ENCODE data around the gene TAS2R41. TPM values are rescaled to one million over a fixed set of nuclear protein-coding genes. Genes with fewer than 3 reads are reported as not detected.
"Not testable (repeated sequence)": the region's sequence is repeated elsewhere in the genome, so short reads cannot be mapped to it uniquely, and the experiment has no call there.

The TAS2R41 gene
- total RNA-seq, 1 donor from 2014 or later, result not detected

GRCh38 chr7:143460271-143460979, 17.2 kb upstream of the TAS2R41 start:
- no peak overlapping the region for H3K27ac ChIP-seq (replicated peaks)
- TF ChIP-seq, protein P1, sequence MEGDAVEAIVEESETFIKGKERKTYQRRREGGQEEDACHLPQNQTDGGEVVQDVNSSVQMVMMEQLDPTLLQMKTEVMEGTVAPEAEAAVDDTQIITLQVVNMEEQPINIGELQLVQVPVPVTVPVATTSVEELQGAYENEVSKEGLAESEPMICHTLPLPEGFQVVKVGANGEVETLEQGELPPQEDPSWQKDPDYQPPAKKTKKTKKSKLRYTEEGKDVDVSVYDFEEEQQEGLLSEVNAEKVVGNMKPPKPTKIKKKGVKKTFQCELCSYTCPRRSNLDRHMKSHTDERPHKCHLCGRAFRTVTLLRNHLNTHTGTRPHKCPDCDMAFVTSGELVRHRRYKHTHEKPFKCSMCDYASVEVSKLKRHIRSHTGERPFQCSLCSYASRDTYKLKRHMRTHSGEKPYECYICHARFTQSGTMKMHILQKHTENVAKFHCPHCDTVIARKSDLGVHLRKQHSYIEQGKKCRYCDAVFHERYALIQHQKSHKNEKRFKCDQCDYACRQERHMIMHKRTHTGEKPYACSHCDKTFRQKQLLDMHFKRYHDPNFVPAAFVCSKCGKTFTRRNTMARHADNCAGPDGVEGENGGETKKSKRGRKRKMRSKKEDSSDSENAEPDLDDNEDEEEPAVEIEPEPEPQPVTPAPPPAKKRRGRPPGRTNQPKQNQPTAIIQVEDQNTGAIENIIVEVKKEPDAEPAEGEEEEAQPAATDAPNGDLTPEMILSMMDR (IDR thresholded peaks at IDR 0.05; ENCODE audit: borderline replicate concordance), result no peak
- H3K9me3 ChIP-seq (replicated peaks), result peaks cover 16% of the 10 kb centered on the region
- H3K36me3 ChIP-seq, result no peaks in the 10 kb centered on the region
- no peaks in the 10 kb centered on the region for H3K4me1 ChIP-seq
- DNase-seq, result no peak
- H3K27me3 ChIP-seq (ENCODE audit: low read depth), result no peaks in the 10 kb centered on the region
- no peak overlapping the region for H3K4me3 ChIP-seq
- intact Hi-C loops (cut with micrococcal nuclease), result no loop called here

DNA sequence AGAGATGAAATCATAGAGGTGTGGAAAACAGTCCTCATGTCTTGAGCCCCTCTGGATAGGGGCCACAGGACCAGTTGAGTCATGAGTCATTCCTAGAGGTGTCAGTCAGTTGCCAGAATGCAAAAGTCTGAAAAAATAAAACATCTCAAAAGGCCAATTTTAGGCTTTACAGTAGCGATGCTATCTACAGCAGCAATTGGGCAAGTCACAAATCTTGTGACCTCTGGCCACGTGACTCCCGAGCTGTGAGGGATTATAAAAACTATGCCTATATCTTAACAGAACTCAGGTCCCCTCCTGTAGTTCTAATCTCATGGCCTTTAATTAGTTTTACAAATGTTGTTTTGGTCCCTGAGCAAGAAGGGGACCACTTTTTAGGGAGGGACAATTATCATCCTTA, 15.6 kb upstream of the TAS2R41 start:
- Histone ChIP-seq H3K27me3 (ENCODE audit: low read depth) (no peaks in the 10 kb centered on the region), H3K36me3 (no peaks in the 10 kb centered on the region), H3K27ac (replicated peaks) (no peak overlapping the region), H3K4me1 (no peaks in the 10 kb centered on the region), H3K9me3 (replicated peaks) (peaks cover 16% of the 10 kb centered on the region), H3K4me3 (no peak overlapping the region)
- DNase-seq, result no peak
- intact Hi-C loops (cut with micrococcal nuclease), result no loop called here
- TF ChIP-seq, protein P1 (IDR thresholded peaks at IDR 0.05; ENCODE audit: borderline replicate concordance), result no peak

DNA sequence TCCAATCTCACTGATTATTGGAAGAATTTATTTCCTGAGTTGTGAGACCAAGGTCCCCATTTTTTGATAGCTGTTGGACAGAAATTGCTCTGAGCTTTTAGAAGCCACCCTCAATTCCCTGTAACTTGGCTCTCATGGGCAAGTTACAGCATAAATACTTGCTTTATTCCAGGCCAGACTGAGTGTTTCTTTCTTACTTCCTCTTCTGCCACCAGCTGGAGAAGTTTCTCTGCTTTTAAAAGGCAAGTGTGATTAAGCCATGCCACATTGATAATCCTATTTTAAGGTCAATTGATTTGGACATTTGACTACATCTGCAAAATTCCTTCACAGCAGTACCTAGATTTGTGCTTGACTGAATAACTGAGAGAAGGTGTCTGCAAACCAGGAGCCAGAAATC, 14.1 kb upstream of the TAS2R41 start:
- H3K27me3 ChIP-seq (ENCODE audit: low read depth), result no peaks in the 10 kb centered on the region
- TF ChIP-seq, protein P1 (IDR thresholded peaks at IDR 0.05; ENCODE audit: borderline replicate concordance), result no peak
- no peaks in the 10 kb centered on the region for H3K36me3 ChIP-seq
- no peaks in the 10 kb centered on the region for H3K4me1 ChIP-seq
- H3K4me3 ChIP-seq, result no peak overlapping the region
- no peak overlapping the region for H3K27ac ChIP-seq (replicated peaks)
- peaks cover 16% of the 10 kb centered on the region for H3K9me3 ChIP-seq (replicated peaks)
- intact Hi-C loops (cut with micrococcal nuclease), result no loop called here
- no peak for DNase-seq

DNA sequence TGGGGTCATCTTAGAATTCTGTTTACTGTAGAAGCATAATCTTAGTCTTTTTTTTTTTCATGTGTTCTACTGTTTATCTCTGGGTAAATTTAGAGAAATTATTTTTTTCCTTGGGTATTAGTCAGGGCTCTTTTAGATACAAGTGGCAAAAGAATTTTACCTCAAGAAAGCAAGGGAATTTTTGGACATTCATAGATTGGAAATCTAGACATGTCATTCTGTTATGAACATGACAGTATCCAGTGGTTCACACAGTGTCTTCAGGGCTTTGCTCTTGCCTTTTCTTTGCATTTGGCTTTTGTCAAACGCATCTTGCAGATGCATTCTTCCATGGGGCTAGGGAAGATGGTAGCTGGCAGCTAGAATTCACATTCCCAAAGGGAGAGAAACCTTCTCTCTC, 13.7 kb upstream of the TAS2R41 start:
- Histone ChIP-seq H3K36me3 (no peaks in the 10 kb centered on the region), H3K9me3 (replicated peaks) (peaks cover 16% of the 10 kb centered on the region), H3K27ac (replicated peaks) (no peak overlapping the region), H3K4me1 (no peaks in the 10 kb centered on the region), H3K4me3 (no peak overlapping the region), H3K27me3 (ENCODE audit: low read depth) (no peaks in the 10 kb centered on the region)
- no peak for DNase-seq
- TF ChIP-seq, protein P1 (IDR thresholded peaks at IDR 0.05; ENCODE audit: borderline replicate concordance), result no peak
- intact Hi-C loops (cut with micrococcal nuclease), result no loop called here

DNA sequence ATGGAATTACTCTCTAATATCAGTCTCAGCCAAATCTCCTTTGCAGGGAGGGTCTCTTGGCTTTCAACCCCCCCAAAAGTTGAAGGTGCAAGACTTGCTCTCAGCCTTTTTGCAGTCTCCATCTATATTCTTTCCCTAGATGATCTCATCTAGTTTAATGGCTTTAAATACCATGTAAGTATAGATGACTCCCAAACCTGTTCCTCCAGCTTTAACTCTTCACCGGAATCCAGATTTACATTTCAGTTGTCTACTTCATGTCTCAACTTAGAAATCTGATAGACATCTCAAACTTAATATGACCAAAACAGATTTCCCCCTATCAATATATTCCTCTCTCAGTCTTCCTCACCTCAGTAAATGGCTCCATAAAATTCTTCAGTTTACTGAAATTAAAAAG, 9.9 kb upstream of the TAS2R41 start:
- Histone ChIP-seq H3K4me1 (no peaks in the 10 kb centered on the region), H3K9me3 (replicated peaks) (peaks cover 17% of the 10 kb centered on the region), H3K27me3 (ENCODE audit: low read depth) (no peaks in the 10 kb centered on the region), H3K27ac (replicated peaks) (no peak overlapping the region), H3K4me3 (no peak overlapping the region), H3K36me3 (no peaks in the 10 kb centered on the region)
- TF ChIP-seq, protein P1 (IDR thresholded peaks at IDR 0.05; ENCODE audit: borderline replicate concordance), result no peak
- no peak for DNase-seq
- intact Hi-C loops (cut with micrococcal nuclease), result no loop called here

DNA sequence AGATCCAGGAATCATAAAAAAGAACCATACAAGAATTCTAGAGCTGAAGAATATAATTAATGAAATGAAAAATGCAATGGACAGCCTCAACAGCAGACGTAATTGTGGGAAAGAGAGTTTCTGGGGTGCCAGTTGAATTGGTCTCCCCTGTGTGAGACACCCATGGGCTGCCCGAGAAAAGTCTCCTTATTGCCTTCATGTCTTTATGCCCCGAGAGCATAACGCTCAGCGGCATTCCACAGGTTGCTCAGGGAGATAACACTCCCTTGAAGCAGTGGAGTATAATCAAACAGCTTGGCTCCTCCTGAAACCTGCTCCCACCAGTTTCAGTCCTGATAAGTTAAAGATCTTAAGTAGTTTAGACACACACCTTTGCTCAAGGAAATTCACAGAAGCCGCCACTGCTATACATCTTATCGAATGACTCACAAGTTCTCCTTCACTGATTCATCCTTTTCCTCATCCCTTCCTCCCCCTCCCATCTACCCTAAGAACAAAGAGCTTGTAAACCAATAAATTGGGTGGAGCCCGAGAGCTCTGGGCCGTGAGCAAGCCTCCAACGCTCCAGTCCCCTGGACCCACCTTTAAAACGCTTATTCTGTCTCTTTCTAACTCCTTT, 5.5 kb upstream of the TAS2R41 start:
- intact Hi-C loops (cut with micrococcal nuclease); H3K27me3 ChIP-seq (ENCODE audit: low read depth); DNase-seq; H3K4me1 ChIP-seq; H3K4me3 ChIP-seq; H3K27ac ChIP-seq (replicated peaks); H3K36me3 ChIP-seq: not testable (repeated sequence)
- peaks cover 39% of the 10 kb centered on the region for H3K9me3 ChIP-seq (replicated peaks)

Measured in left ventricle myocardium inferior (tissue), 1 donor.